ENCODE results near the gene NGFR.

Gene NGFR

GRCh38 chr17:49494986-49495841 is at the start of gene NGFR:
Gene NGFR, plus strand, starts transcription at chr17:49495293. Its CDS starts 125 bp downstream, at chr17:49495418.
- peak; percentile 34 for DNase-seq

DNA sequence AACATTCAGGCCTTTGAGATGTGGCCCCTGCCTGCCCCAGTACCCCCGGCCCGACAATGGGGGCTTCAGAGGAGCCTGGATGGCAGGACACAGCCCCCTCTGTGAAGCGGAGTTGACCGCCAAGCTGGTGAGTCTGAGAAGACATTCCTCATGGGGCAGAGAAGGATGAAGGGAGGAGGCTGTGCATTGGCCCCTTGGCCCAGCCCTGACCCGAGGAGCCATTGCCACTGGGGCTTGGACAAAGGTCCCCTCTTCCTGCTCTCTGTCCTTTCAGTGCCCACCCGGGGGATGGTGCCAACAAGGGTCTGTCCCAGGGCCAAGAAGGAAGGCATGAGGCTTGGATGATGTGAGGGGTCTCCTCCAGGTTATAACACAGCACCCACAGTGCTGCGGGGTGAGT is 49.5 kb upstream of the NGFR start:
- no peak for DNase-seq

DNA sequence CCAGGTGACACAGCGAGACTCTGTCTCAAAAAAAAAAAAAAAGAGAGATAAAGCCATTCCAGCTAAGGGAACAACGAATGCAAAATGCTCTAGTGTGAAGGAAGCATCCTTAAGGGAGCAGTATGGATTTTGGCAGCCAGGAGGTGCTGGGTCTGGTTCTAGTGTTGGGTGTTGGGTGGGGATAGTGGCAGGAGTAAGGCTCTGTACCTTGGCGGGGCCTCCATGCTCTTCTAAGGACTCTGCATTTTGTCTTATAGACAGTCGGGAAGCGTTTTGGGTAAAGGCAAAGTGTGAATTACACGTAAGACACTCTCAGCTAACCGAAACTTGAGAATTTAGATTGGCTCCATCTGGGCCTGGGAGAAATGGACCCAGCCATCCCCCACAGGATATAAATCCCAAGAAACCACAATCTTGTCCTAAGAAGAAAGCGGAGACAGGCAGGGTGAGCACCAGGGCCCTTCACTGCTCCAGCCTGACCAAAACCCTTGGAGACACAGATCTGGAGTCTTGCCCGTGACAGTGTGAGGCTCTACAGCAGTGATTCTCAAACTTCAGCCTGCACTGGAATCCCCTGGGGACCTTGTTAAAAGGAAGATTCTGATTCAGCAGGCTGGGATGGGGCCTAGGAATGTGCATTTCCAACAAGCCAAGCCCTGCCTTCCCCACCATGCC is 47.3 kb upstream of the NGFR start:
- no peak for DNase-seq

DNA sequence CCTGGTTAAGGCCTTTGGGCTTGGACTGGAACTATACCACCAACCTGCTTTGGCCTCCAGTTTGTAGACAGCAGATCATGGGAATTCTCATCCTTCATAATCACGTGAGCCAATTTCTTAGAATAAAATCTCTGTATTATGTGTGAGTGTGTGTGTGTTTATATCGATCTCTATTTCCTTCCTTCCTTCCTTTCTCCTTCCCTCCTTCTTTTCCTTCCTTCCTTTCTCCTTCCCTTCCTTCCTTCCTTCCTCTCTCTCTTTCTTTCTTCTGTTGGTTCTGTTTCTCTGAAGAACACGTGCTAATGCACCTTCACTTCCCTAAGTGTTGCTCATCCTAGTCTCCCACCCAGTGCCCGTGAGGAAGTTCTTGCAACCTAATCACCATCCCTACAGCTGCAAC is 44.9 kb upstream of the NGFR start:
- no peak for DNase-seq

- no peak for DNase-seq
Measured at GRCh38 chr17:49450735-49451134, 44.4 kb upstream of the NGFR start.

GRCh38 chr17:49452201-49452600 is 42.9 kb upstream of the NGFR start:
- DNase-seq = no peak

GRCh38 chr17:49452661-49453060 is 42.4 kb upstream of the NGFR start:
- DNase-seq = no peak

- DNase-seq = no peak
Measured at GRCh38 chr17:49454050-49454449, 41.0 kb upstream of the NGFR start.

DNA sequence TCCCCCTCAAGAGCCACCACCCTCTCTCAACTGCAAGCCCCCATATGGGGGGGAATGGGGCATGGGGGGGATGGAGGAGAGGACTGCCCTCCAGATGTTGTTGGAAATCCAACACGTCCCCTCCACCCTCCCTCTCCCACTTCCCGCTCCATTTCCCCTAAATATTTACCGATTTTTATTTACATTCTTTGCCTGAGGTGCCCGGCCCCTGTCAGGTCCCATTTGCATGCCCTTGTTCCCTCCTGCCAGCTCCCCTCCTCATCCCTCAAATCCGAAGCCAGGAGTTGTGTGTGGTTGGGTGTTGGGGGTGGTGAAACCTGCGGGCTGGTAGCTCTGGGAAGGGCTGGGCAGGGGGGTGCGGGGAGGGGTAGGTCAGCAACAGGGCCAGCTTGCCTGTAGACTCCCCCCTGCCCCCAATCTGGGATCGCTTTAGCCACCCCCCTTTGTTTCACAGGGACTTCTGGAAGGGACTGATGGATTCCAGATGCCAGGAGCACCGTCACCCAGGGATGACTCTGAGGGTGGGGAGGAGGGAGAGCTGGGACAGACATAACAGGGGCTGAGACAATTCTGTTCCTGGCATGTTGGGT is 39.7 kb upstream of the NGFR start:
- DNase-seq = no peak

DNA sequence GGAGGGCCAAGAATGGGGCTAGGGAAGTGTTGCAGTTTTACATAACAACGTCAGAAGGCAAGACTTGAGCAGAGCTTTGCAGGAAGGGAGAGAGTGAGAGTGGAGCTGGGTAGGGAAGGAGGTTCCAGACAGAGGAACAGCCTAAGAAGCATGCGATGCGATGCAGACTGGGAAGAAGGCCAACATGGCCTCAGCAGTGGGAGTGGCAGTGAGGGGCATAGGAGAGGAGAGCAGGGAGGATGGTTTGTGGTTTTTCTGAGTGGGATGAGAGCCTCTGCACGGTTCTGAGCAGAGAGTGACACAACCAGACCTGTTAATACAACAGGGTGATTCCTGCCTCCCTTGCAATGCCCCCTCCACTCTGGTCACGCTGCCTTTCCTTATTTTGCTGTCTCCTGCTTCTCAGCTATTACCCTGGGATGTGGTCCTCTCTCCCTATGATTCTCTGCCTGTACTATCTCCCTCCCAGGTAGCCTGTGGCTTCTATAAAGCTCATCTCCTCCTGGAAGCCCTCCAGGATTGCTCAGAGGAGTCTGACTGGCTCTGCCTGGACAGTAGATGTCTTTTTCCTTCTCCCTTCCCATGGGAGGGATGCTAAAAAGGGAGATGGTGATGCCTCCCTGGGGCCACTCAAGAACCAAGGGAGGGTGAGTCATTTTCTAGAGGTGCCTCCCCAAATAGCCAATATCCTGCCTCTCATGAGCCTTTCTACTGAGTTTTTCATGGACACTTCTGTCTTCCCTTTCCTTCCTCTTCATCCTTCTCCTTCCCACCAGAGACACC is 38.7 kb upstream of the NGFR start:
- DNase-seq = no peak

GRCh38 chr17:49457564-49458535 is 37.2 kb upstream of the NGFR start:
- no peak for DNase-seq

DNA sequence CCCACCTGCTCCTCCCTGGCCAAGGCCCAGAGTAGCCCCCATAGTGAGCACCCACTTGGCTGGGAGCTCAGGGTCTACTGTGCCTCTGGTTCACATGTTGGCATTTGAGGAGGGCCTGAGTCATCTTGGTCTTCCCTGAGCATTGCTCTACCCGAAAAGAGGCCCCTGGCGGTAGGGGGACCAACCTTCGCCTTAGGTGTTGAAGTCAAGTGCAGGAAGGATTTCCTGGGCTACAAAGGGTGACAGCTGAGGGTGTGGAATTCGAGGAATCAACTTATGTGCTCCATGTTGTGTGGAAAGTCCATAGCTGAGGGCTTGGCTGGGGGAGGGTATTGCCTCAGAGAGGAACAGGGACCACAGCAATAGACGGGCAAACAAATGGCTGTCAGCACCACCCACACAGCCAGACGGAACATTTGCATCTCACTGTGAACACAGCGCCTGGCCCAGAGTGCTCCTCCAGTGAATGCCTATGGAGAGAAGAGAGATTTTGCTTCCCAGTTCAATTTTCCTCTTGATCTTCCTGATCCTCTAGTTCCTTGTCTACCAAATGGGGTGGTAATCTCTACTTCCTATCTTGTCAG is 35.6 kb upstream of the NGFR start:
- no peak for DNase-seq

GRCh38 chr17:49460401-49460800 is 34.7 kb upstream of the NGFR start:
- no peak for DNase-seq

GRCh38 chr17:49461580-49461979 is 33.5 kb upstream of the NGFR start:
- no peak for DNase-seq

- no peak for DNase-seq
Measured at GRCh38 chr17:49464049-49464448, 31.0 kb upstream of the NGFR start.

DNA sequence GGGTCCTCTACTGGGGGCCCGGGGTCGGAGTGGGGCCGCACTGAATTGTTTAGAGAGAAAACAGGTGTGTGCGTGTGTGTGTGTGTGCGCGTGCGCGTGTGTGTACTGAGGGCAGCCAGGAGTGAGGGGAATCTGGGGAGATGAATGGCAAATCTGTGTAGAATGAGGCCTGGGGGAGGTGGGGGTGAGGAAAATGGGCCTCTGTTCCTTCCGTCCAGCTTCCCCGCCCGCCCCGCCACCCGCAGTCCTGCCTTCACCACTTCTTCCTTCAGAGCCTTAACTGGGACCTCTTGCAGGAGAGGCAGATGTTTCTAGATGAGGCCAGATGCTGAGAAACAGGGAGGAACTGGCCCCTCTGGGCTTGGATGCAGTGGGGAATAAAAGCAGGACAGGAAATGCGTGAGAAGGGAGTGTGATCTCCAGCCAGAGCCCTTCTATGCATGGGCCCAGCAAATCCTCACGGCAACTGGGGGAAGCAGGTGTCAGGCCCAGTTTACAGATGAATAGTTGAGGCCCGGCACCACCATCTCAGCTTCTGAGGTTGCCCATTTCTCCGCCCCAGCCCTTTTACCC is 29.7 kb upstream of the NGFR start:
- no peak for DNase-seq

- DNase-seq = no peak
Measured at GRCh38 chr17:49466436-49466835, 28.7 kb upstream of the NGFR start.

GRCh38 chr17:49467175-49467574 is 27.9 kb upstream of the NGFR start:
- DNase-seq = no peak

DNA sequence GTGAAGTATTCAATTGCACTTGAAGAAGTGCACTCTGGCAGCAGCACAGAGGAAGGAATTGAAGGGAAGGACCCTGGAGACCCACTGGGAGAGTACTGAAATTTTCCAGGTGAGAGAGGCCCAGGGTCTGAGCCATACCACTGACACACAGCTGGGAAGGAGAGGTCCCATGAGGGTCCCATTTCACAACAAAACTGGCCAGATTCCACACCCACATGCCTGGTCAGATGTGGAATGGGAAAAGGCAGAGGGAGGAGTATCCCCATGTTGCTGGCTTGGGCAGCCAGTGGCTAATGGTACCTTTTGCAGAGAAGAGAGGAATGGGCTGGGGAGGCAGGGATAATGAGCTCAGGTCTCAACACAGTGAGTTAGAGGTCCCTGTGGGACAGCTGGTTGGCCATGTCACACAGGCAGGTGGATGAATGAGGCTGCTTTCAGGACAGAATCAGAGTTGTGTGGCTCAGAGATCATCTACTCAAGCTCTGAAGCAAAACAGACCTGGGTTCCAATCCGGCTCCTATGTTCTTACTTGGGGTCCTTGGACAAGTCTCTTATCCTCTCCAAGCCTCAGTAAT is 26.2 kb upstream of the NGFR start:
- DNase-seq = no peak
